Osteocyte (in vitro differentiated cells): Measurements from ENCODE around the gene CDCA3. TPM values are rescaled to one million over a fixed set of nuclear protein-coding genes. Genes with fewer than 3 reads are reported as not detected.

Experiments
- DNase-seq: peaks from one replicate; pipeline ENCODE4 v3.0.0; 2021; ENCODE audit warnings: mixed read lengths; ENCODE audit not compliant: unreplicated experiment; ENCODE audit errors: extremely low spot score
- H3K27ac Mint-ChIP-seq: one replicate; pipeline ENCODE4 v1.8.0; 2021; ENCODE audit warnings: mild to moderate bottlenecking, mixed read lengths; ENCODE audit not compliant: unreplicated experiment
- H3K27me3 Mint-ChIP-seq: one replicate; pipeline ENCODE4 v1.8.0; 2021; ENCODE audit warnings: mixed read lengths; ENCODE audit not compliant: unreplicated experiment
- H3K36me3 Mint-ChIP-seq: one replicate; pipeline ENCODE4 v1.8.0; 2021; ENCODE audit warnings: mixed read lengths; ENCODE audit not compliant: unreplicated experiment
- H3K4me1 Mint-ChIP-seq: one replicate; pipeline ENCODE4 v1.8.0; 2021; ENCODE audit warnings: mixed read lengths; ENCODE audit not compliant: unreplicated experiment
- H3K4me3 Mint-ChIP-seq: one replicate; pipeline ENCODE4 v1.8.0; 2021; ENCODE audit warnings: mild to moderate bottlenecking, moderate library complexity, mixed read lengths; ENCODE audit not compliant: unreplicated experiment
- H3K9me3 Mint-ChIP-seq: one replicate; pipeline ENCODE4 v1.8.0; 2021; ENCODE audit warnings: mixed read lengths; ENCODE audit not compliant: unreplicated experiment
- total RNA-seq: library from RNA; stranded (reverse); gene quantifications from 2 replicates; pipeline ENCODE4 v1.2.1, GENCODE V29; 2021
- TF ChIP-seq, protein P1 (sequence below): fragments of 200-600 bp; sonication (generic); IDR thresholded peaks from 2 replicates; pipeline ENCODE4 v1.5.0; 2021; ENCODE audit warnings: antibody characterized with exemption, mild to moderate bottlenecking, moderate library complexity

CDCA3 gene
- total RNA-seq, 1 donor from 2014 or later = 9.2 TPM

DNA sequence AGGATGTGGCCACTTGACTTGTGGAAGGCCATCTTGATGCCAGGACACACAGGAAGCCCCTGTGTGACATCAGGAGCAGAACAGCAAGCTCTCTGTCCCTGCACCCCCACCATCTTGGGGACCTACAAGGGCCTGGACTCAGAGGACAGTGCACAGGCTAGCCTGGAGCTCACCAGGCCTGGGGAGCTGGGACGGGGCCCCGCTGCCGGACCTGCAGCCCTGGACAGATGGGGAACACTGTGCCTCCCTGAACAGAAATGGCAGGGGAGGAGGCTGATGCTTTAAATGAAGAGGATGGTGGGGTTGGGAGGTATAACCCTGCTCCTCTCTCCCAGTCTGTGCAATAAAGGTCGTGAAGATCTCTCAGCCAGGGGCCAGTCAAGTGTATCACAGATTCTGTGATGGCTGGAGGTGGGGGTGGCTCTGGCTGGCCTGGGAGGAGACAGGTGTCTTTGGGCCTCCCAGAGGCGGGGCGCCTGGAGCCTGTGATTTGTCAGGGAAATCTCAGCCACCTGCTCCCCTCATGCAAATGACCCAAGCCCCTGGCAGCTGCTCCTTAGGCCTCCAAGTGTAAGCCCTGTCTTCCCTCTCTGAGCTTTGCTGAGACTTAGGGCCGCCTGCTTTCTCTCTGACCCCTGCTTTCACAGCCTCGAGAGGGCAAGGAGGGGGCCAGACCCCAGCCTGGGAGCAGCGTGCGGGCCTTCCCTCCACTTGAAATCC lies 11.4 kb downstream of the CDCA3 start:
- no peak for DNase-seq
- Mint-ChIP-seq H3K4me1 (no peaks in the 10 kb centered on the region), H3K9me3 (no peaks in the 10 kb centered on the region), H3K27ac (no peak overlapping the region), H3K4me3 (no peak overlapping the region), H3K36me3 (peaks cover 8% of the 10 kb centered on the region), H3K27me3 (no peaks in the 10 kb centered on the region)
- TF ChIP-seq, protein P1, sequence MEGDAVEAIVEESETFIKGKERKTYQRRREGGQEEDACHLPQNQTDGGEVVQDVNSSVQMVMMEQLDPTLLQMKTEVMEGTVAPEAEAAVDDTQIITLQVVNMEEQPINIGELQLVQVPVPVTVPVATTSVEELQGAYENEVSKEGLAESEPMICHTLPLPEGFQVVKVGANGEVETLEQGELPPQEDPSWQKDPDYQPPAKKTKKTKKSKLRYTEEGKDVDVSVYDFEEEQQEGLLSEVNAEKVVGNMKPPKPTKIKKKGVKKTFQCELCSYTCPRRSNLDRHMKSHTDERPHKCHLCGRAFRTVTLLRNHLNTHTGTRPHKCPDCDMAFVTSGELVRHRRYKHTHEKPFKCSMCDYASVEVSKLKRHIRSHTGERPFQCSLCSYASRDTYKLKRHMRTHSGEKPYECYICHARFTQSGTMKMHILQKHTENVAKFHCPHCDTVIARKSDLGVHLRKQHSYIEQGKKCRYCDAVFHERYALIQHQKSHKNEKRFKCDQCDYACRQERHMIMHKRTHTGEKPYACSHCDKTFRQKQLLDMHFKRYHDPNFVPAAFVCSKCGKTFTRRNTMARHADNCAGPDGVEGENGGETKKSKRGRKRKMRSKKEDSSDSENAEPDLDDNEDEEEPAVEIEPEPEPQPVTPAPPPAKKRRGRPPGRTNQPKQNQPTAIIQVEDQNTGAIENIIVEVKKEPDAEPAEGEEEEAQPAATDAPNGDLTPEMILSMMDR = no peak

GRCh38 chr12:6838854-6839253 lies 12.2 kb downstream of the CDCA3 start:
- Mint-ChIP-seq H3K4me3 (no peak overlapping the region), H3K27me3 (no peaks in the 10 kb centered on the region), H3K36me3 (peaks cover 9% of the 10 kb centered on the region), H3K27ac (no peak overlapping the region), H3K4me1 (no peaks in the 10 kb centered on the region), H3K9me3 (no peaks in the 10 kb centered on the region)
- DNase-seq = no peak
- TF ChIP-seq, protein P1 = no peak

DNA sequence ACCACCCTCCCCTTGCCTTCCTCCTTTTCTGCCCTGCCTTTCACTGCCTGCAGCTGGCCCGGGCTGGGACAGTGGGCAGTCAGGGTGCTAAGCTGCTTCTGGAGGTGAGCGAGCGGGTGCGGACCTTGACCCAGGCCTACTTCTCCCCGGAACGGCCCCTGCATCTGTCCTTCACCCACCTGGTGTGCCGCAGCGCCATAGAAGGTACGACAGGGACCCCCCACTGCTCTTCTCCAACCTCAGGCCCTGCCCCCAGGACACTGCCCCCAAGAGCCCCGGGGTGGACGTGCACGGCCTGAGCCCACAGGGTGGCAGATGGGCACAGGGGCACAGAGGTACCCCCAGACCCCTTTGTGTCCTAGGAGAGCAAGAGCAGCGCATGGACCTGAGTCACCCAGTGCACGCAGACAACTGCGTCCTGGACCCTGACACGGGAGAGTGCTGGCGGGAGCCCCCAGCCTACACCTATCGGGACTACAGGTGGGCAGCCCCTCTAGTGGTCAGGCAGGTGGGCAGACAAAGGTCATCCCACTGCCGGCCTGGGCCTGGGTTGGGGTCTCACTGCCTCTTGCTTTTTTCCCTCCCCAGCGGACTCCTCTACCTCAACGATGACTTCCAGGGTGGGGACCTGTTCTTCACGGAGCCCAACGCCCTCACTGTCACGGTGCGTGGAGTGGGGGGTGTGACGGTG lies 13.6 kb downstream of the CDCA3 start:
- Mint-ChIP-seq H3K4me3 (no peak overlapping the region), H3K4me1 (no peaks in the 10 kb centered on the region)

DNA sequence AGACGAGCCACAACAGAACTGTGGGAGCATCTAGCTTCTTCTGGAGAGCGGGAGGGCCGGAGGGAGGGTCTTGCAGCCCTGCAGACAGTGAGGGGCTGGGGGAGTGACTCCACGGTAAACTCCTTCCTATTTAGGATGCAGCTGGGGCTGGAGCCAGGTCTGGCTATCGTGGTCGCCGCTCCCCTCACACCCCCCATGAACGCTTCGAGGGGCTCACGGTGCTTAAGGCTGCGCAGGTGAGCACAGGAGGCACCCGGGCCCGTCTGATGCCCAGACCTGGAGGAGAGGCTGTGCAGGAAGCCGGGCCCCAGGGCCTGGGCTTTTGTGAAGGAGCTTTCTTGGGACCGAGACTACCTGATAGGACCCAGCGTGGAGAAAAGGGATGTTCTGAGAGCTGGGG lies 14.2 kb downstream of the CDCA3 start:
- Mint-ChIP-seq H3K9me3 (no peaks in the 10 kb centered on the region), H3K36me3 (peaks cover 16% of the 10 kb centered on the region), H3K4me3 (no peak overlapping the region), H3K27me3 (no peaks in the 10 kb centered on the region), H3K27ac (no peak overlapping the region), H3K4me1 (no peaks in the 10 kb centered on the region)
- TF ChIP-seq, protein P1 = no peak
- no peak for DNase-seq

More for the DNA sequence above, 13.6 kb downstream of the CDCA3 start:
- peaks cover 12% of the 10 kb centered on the region for H3K36me3 Mint-ChIP-seq
- no peaks in the 10 kb centered on the region for H3K27me3 Mint-ChIP-seq
- TF ChIP-seq, protein P1 = no peak
- no peaks in the 10 kb centered on the region for H3K9me3 Mint-ChIP-seq
- H3K27ac Mint-ChIP-seq = no peak overlapping the region
- no peak for DNase-seq

DNA sequence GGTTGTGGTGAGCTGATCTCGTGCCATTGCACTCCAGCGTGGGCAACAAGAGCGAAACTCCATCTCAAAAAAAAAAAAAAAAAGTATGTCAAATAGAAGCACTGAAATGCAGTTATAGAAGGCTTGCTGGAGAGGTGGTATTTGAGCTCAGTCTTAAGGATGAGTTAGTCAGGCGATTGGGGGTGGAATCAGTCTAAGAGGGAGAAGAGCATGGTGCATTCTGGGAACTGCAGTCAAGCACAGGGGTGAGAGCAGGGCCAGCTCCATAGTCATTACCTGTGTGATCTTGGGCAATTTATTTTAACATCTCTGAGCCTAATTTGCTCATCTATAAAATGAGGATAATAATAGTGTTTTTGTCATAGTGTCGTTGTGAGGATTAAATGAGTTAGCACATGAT lies 16.2 kb downstream of the CDCA3 start:
- TF ChIP-seq, protein P1 = no peak
- Mint-ChIP-seq H3K27me3 (no peaks in the 10 kb centered on the region), H3K4me1 (peaks cover 3% of the 10 kb centered on the region), H3K27ac (peak overlapping the region; percentile 8), H3K36me3 (peaks cover 24% of the 10 kb centered on the region), H3K9me3 (no peaks in the 10 kb centered on the region), H3K4me3 (no peak overlapping the region)
- no peak for DNase-seq
